Myocyte (in vitro differentiated cells): ENCODE measurements around the gene PCBP3. TPM values are rescaled to one million over a fixed set of nuclear protein-coding genes. Genes with fewer than 3 reads are reported as not detected.
"Not testable (repeated sequence)": the region's sequence is repeated elsewhere in the genome, so short reads cannot be mapped to it uniquely, and the experiment has no call there.

Source experiments
- DNase-seq: peaks from one replicate; pipeline ENCODE4 v3.0.0-alpha.2; 2012; ENCODE audit warnings: low read depth
- total RNA-seq: library from RNA; depleted of rRNA; stranded (reverse); fragments of >200 nt; gene quantifications from 2 replicates; pipeline ENCODE4 v1.2.3, GENCODE V29; 2014

PCBP3 gene
- total RNA-seq, 1 donor from 2014 or later: 1.5 TPM

DNA sequence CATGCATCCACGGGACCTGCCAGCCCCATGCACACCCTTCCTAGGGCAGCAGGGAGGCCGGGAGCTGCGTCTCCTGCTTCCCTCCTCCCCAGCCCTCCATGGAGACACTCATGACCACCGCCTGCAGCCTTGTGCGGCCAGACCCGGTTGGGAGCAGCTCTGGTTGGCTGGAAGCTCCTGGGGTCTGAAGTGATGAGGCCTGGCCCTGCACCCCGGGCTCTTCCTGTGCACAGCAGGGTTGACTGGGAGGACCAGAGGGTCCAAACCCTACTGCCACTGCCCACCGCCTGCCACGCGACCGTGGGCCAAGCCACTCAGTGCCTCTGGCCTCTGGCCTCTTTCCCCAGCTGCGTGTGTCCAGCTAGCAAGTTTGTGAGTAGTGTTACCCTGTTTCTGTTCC, 226.9 kb downstream of the PCBP3 start:
- DNase-seq: no peak

DNA sequence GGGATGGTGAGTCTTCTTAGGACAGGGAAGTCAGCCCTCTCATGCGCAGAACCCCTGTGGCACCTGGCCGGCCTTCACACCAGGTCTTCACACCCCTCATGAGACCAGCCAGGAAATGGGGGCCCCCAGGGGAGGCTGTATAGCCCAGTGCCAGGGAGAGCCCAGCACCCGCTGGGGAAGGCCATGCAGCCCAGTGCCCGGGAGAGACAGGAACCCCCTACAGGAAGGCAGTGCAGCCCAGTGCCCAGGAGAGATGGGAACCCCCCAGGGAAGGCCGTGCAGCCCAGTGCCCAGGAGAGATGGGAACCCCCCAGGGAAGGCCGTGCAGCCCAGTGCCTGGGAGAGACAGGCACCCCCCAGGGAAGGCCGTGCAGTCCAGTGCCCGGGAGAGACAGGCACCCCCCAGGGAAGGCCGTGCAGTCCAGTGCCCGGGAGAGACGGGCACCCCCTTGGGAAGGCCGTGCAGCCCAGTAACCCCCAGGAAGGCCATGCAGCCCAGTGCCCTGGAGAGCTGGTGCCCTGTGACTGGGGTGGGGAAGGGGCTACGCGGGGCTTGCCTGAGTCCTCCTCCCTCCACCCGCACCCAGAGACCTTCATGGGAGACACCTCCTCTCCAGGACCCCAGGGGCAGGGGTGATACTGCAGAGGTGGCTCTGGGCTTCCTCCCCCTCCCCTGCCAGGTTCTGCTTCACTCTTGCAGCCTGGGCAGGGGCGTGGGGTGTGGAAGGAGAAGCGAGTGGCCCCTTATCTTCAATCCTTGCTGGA, 227.5 kb downstream of the PCBP3 start:
- no peak for DNase-seq

- no peak for DNase-seq
These were observed 228.2 kb downstream of the PCBP3 start for GRCh38 chr21:45871616-45872236.

DNA sequence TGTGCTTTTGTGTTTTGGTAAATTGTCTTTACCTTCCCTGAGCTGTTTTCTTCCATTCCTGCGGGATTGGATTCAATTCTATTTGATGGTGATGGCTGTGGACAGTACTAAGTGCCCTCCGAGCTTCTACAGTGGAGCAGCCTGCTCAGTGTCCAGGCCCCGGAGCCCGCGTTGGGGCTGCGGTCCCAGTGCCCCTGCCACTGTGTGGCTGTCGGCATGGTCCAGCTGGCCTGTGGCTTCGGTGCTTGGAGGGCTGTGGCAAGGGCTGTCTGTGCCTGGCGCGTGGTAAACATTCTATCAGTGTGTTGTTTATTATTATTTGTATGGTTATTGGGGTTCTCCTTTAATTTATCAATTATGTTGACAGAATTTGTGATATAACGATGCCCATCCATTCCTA, 228.9 kb downstream of the PCBP3 start:
- DNase-seq: no peak

GRCh38 chr21:45872902-45873301, 229.4 kb downstream of the PCBP3 start:
- no peak for DNase-seq

- no peak for DNase-seq
These were observed 229.9 kb downstream of the PCBP3 start for GRCh38 chr21:45873418-45873817.

- DNase-seq: no peak
These were observed 230.3 kb downstream of the PCBP3 start for GRCh38 chr21:45873866-45874265.

GRCh38 chr21:45874716-45875415, 231.3 kb downstream of the PCBP3 start:
- DNase-seq: peak; percentile 96

DNA sequence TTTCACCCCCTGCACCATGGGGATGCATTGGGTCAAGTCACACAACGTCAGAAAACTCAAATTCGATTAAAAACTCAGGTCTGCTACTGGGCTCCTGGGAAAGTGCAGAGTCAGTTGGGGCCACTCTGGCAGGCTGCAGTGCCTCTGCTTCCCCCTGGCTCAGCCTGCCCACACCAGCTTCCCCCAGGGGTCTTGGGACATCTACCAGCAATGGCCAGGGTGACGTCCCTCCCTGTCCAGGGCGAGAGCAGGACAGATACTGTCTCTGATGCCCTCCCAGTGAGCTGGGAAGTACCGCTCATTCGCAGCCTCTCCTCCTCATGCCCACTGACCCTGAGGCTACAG, 231.9 kb downstream of the PCBP3 start:
- DNase-seq: no peak

DNA sequence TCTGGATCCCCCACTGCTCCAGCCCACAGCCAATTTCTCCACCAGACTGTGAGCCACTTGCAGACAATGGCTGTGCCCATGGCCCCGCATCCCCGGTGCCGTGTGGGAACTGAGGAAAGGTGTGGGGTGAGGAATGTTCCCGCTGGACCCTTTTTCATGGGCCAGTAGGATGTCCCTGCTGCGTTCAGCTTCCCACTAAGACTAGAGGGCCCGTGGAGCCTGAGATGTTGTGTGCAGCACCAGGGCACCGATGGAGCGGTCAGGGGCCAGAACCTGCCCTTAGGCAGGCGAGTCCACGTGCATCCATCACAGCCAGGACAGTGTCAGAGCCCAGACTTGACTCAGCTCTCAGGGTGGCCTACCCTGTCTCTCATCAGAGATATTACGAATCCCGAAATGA, 232.4 kb downstream of the PCBP3 start:
- no peak for DNase-seq

- DNase-seq: no peak
These were observed 233.1 kb downstream of the PCBP3 start for GRCh38 chr21:45876381-45877170.

- no peak for DNase-seq
These were observed 233.6 kb downstream of the PCBP3 start for GRCh38 chr21:45877171-45877438.

GRCh38 chr21:45877821-45878469, 234.4 kb downstream of the PCBP3 start:
- DNase-seq: peak; percentile 90

DNA sequence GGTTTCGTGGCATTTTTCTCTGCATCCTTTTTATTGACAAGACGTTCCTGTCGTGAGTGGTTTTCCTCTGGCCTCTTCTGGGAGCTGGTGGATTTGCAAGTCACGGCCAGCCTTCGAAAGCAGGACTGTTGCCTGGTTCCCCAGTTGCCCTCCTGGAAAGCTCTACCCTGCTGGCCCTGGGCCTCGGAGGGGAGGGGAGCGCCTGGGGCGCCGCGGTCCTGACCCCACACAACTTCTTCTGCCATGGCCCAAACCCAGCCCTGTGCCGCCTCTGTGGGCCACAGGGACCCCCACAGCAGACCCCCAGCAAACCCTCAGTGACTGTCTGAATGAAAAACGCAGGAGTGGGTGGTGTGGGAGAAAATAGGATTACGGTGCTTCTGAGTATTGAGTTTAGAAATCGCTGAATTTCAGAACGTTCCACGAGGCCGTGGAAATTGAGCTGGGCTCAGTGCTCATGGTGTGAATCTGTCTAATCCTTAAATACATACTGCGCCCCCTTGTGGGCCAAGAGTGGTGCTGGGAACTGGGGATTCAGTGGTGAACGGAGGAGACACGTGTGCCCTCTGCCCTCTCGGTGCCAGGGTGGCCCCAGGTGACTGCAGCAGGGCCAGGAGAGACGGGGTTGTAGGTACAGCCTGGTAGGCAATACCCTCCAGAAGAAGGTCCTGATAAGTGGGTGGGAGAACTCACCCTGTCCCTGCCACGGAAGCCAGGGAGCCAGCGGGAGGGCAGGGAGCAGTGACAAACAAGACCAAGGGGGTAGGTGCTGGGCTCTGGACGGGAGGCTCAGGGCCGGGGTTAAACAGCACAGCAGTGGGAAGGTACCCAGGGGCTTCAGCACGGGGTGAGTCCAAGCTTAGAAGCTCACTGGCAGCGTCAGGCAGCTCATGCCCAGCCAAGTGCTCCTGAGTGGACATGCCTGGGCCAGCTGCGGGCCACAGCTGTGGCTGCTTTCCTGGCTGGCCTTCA, 236.9 kb downstream of the PCBP3 start:
- peak; percentile 88 for DNase-seq

DNA sequence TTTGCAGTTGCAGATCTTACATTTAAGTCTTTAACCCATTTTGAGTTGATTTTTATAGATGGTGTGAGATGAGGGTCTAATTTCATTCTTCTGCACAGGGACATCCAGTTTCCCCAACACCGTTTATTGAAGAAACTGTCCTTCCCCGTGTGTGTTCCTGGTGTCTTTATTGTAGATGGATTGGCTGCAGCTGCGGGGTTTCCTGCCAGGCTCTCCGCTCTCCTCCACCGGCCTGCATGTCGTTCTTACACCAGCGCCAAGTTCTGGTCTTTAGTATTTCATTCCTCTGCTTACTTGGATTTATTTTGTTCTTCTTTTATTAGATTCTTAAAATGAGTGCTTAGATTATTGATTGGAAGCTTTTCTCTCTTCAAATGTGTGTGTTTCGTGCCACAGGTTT, 239.1 kb downstream of the PCBP3 start:
- DNase-seq: no peak

GRCh38 chr21:45883090-45883489, 239.6 kb downstream of the PCBP3 start:
- no peak for DNase-seq

DNA sequence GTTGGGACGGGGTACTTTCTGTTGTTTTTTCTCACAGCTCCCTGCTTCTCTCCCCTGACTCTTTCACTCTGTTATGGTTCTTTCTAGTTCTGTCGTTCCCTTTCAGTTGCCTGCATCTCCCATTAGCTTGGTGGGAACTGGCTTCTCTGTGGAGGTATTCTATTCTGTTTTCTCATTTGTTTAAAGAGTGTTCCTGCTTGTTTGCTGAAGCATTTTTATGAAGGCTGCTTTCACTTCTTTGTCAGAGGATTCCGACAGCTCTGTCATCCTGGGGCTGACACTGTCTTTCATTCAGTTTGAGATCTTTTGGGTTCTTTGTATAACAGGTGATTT, 242.0 kb downstream of the PCBP3 start:
- no peak for DNase-seq

- DNase-seq: not testable (repeated sequence)
These were observed 242.5 kb downstream of the PCBP3 start for GRCh38 chr21:45885930-45886601.

GRCh38 chr21:45886610-45887026, 243.1 kb downstream of the PCBP3 start:
- no peak for DNase-seq

DNA sequence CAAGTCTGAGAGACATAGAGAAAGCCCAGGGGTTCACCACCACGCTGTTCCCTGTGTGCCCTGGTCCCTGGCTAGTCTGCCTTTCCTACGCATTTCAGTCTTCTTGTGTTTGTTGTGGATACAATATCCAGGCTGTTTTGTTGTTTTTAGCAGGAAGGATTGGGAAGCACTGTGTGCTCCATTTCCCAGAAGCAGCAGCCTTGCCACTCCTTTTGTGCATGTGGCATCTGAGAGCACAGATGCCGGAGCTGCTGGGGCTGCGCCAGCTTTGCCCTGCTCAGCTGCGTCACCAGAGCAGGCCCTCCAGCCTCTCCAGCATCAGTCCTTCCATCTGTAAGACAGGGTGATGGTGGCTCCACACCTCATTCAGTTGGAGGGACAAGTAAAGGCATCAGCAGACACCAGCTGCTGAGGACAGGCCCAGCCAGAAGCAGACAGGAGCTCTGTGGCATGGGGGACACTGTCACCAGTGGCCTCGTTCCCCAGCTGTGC, 243.6 kb downstream of the PCBP3 start:
- DNase-seq: peak; percentile 85
